Esophagus squamous epithelium (tissue), 4 donors: ENCODE measurements around the gene MOB3A.

Source experiments
- CTCF ChIP-seq, 6 experiments: fragments of 450-650 bp in 4 of 6; fragments of 200-600 bp in 2 of 6; sonication (generic) in 2 of 6; IDR thresholded peaks; one replicate each; pipeline ENCODE4 v1.5.1; 2016 to 2019; ENCODE audit warnings: antibody characterized with exemption in 6 of 6, mild to moderate bottlenecking in 4 of 6, moderate library complexity in 4 of 6
- POLR2A ChIP-seq, 4 donors: fragments of 450-650 bp; IDR thresholded peaks; one replicate each; pipeline ENCODE4 v1.6.1; 2017; ENCODE audit warnings: antibody characterized with exemption in 4 of 4, mild to moderate bottlenecking in 4 of 4, moderate library complexity in 3 of 4

DNA sequence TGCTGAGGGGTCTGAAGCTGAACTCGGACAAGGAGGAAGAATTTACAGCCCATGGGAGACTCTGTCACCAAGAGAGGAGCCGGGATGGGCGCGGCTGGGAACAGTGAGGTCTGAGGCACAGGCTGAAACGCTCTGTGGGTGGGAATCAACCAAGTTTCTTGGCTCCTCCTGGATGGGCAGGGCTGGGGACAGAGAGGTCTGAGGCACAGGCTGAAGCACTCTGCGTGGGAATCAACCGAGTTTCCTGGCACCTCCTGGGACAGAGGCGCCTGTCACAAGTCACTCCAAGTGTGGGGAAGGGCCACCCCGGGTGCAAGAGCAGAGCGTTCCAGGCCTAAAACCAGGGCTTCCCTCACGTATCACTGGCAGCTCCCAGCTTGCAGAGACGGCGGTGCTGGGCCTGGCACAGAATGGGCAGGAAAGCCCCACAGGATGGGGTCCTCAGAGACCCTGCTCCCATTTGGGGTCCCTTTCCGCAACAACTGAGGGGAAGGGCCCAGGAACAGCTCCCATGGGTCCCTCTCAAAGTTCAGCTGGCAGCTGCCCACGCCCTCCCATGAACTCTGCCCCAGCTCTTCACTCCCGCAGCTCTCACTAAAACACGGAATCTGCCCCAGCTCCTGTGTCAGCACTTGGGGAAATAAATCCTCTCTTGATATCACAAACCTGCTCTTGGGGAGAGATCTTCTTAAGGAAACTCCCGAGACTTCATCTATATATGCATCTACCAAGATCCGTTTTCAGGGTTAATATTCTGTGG is 36.8 kb upstream of the MOB3A start:
- TF ChIP-seq POLR2A (IDR thresholded peaks at IDR 0.05) (no peak), CTCF (IDR thresholded peaks at IDR 0.05) (no peak)
